Spleen (tissue), 7 donors: ENCODE data around the gene SULT1A2.
"Not testable (repeated sequence)": the region's sequence is repeated elsewhere in the genome, so short reads cannot be mapped to it uniquely, and the experiment has no call there.

Experiments used
- CTCF ChIP-seq, 11 experiments: fragments of 200-600 bp in 7 of 11; fragments of 450-650 bp in 4 of 11; sonication (generic) in 4 of 11; IDR thresholded peaks in 8 of 11; conservative IDR thresholded peaks in 3 of 11; 1 replicate in 7 of 11; 2 replicates in 4 of 11; pipeline versions ENCODE4 v1.4.0 to v1.8.0; 2016 to 2021; ENCODE audit warnings: antibody characterized with exemption in 11 of 11, inconsistent platforms in 4 of 11, mild to moderate bottlenecking in 1 of 11
- POLR2A ChIP-seq, 3 donors: fragments of 450-650 bp; IDR thresholded peaks; one replicate each; pipeline ENCODE4 v1.5.1; 2017; ENCODE audit warnings: antibody characterized with exemption in 3 of 3, mild to moderate bottlenecking in 1 of 3
- POLR2AphosphoS5 ChIP-seq, 3 donors: sonication (generic); formaldehyde crosslinking; IDR thresholded peaks; one replicate each; pipeline ENCODE4 v1.5.1; 2017; ENCODE audit warnings: antibody characterized with exemption in 3 of 3
- donor health status: DM: no; HTN: no; CAD: no; lungs with moderate emphysema.
- donor health status: DM: no; HTN: no; CAD: no.
- donor health status: DM: no; HTN: no; CAD: no.

- TF ChIP-seq CTCF (IDR thresholded peaks at IDR 0.05 in 8 of 11, conservative IDR thresholded peaks at IDR 0.05 in 3 of 11); POLR2AphosphoS5 (IDR thresholded peaks at IDR 0.05); POLR2A (IDR thresholded peaks at IDR 0.05): not testable (repeated sequence)
Measured at GRCh38 chr16:28613912-28614311, 17.1 kb upstream of the SULT1A2 start.
